B cell (primary cell): Measurements from ENCODE around the gene C4orf46.

Experiments used
- EZH2 ChIP-seq: IDR thresholded peaks from 2 replicates; pipeline ENCODE4 v1.6.1; 2012; ENCODE audit warnings: borderline replicate concordance, low read depth, mild to moderate bottlenecking, moderate library complexity, low read length; ENCODE audit not compliant: insufficient read depth, poor library complexity, severe bottlenecking
- TF ChIP-seq, protein P1 (sequence below): fragments of 200-600 bp; IDR thresholded peaks from one replicate; pipeline ENCODE4 v1.8.0; 2022; ENCODE audit warnings: antibody characterized with exemption, mild to moderate bottlenecking

- no peak for TF ChIP-seq EZH2
- TF ChIP-seq, protein P1, sequence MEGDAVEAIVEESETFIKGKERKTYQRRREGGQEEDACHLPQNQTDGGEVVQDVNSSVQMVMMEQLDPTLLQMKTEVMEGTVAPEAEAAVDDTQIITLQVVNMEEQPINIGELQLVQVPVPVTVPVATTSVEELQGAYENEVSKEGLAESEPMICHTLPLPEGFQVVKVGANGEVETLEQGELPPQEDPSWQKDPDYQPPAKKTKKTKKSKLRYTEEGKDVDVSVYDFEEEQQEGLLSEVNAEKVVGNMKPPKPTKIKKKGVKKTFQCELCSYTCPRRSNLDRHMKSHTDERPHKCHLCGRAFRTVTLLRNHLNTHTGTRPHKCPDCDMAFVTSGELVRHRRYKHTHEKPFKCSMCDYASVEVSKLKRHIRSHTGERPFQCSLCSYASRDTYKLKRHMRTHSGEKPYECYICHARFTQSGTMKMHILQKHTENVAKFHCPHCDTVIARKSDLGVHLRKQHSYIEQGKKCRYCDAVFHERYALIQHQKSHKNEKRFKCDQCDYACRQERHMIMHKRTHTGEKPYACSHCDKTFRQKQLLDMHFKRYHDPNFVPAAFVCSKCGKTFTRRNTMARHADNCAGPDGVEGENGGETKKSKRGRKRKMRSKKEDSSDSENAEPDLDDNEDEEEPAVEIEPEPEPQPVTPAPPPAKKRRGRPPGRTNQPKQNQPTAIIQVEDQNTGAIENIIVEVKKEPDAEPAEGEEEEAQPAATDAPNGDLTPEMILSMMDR = no peak
These were observed 49.4 kb downstream of the C4orf46 start for GRCh38 chr4:158622251-158622650.
